NCI-H1105 treated with DMSO at 0.1 percent for 48 hours (cell line): ENCODE measurements around the gene DHX29.

ENCODE experiments used
- DNase-seq: peaks from one replicate; lab custom pipeline; 2025; lab: John Stamatoyannopoulos, UW

The DHX29 gene

GRCh38 chr5:55231919-55232270 lies 75.6 kb downstream of the DHX29 start:
- DNase-seq = no peak

- peak; percentile 40 for DNase-seq
These were observed 76.2 kb downstream of the DHX29 start for GRCh38 chr5:55231029-55231918.

DNA sequence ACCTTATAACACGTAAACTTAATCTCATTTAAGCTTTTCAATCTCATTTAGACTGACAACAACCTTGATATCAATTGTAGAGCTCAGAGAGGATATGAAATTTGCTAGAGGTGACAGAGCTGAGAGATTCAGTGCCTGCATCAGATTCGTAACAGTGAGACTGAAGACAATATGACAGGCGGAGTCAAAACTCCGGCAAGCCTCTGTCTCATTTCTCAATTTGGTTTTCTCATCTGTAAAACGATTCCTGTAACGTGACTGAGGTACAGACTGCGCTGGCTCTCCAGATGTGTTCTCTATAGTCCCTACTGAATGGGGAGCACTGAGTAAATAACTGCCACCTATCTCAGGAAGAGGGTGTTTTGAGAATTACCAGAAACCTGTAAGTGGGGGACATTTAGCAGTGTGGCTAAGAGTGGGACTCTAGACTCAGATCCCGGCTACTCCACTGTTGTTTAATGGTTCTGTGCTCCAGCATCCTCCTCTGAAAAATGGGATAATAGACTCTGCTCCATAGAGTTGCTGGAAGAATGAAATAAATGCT lies 77.3 kb downstream of the DHX29 start:
- no peak for DNase-seq

DNA sequence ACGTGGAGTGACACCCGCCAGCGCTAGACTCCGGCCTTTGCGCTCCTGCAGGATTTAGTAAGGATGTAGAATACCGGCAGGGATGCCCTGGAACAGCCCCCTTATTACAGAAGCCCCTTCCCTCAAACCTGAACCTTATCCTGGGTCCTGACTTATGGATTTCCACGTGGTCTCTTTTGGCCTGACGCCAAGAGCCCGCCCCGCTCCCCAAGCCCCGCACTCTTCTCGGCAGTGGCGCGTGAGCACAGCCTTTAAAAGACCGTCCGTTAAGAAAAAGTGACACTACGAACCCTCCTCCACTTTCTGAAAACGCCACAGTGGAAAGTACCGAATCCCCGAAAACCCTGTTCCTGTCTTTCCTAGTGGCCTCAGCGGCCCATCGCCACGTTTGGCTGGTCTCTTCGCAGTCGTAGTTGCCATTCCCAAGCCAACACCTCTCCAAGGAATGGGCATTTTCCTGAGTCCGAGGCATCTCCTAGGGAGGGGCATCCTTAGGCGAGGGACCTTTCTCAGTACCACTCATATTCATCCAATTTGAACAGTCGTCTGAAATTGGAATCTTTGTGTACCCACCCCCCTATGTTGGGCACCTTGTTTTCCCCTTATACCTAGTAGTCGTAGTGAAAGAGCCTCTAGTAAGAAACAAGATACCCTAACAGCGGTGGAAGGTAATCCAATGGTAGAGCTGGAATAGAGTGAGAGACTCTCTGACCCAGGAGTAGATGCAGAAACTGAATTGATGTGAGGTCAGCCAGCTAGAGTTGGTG lies 79.6 kb downstream of the DHX29 start:
- peak; percentile 28 for DNase-seq

- DNase-seq = peak; percentile 28
These were observed 80.4 kb downstream of the DHX29 start, which contains the start of gene MCIDAS for GRCh38 chr5:55226934-55227663. Gene MCIDAS, minus strand, starts transcription at chr5:55227315. Its CDS starts 177 bp downstream, at chr5:55227138.

GRCh38 chr5:55226027-55226933 lies 81.2 kb downstream of the DHX29 start:
- DNase-seq = peak; percentile 73

- no peak for DNase-seq
These were observed 82.1 kb downstream of the DHX29 start for GRCh38 chr5:55225346-55225745.

- DNase-seq = no peak
These were observed 83.7 kb downstream of the DHX29 start for GRCh38 chr5:55223812-55224240.

- DNase-seq = no peak
These were observed 84.3 kb downstream of the DHX29 start for GRCh38 chr5:55222985-55223811.

GRCh38 chr5:55222092-55222984 lies 85.2 kb downstream of the DHX29 start:
- no peak for DNase-seq

DNA sequence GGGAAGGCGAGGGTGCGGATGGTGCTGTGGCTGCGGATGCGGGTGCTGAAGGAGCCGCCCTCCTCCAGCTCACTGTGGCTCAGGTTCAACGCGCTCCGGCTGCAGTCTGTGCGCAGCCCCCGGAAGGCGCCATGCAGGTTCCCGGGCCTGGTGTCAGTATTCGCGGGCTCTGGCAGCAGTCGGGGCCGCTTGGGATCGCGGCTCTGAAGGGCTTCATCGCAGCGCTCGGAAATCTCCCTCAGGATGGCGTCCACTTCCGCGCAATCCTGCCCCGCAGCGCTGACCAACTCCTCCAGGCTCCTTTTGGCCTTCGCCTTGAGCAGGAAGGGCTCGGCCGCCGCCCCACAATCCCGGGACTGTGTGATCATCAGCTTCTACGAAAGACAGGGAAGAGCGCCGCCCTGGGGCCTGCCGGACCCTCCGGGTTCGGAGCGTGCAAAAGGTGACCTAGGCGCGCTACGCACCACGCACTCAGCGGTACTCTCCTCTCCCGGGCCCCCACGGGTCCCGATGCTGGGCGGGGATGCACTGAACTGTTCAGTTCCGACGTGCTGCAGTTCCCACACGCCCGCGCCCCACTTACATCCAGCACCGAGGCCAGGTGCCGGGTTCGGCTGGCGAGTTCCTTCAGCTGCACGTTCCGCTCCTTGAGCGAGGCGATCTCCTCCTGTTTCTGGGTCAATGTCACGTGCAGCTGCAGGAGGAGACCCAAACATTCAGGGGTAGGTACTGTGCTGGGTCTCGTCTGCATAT lies 86.9 kb downstream of the DHX29 start:
- DNase-seq = no peak

DNA sequence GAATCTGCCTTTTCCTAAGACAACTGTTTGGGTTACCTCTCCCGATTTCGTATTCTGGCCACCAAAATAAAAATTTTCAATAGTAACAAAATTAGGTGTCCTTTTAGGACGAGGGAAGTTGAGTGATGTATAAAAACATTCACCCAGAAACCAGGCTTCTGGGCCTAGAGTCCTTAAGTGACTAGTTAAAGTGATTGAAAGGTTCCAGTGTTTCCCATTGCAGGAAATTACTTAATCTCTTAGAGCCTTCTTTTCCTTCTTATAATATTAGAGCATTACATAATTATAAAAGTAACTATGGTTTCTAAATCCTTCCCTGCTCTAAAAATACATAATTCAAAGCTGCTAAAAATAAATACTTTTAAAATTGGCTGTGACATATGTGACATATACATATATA lies 87.7 kb downstream of the DHX29 start:
- no peak for DNase-seq

DNA sequence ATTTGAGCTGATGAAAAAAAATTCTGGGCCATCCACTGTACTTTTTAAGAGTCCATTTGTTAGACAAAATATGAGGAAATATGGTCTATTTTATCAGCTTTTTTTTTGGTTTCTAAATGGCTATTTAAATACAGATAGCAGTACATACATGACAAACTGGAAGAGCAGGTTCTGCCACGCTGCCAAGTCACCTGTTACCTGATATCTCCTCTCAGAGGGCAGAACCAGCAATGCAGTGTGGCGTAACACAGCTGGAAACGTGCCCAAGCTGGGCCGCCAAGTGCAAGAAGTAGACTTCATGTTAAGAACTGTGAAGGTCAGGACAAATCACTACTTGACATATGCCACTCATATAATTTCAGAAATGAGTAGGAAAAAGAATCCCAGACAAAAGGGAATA lies 88.5 kb downstream of the DHX29 start:
- peak; percentile 77 for DNase-seq

- DNase-seq = no peak
These were observed 96.2 kb downstream of the DHX29 start for GRCh38 chr5:55211184-55211874.
